GM23338 (cell line): ENCODE measurements around the gene TATDN3. TPM values are rescaled to one million over a fixed set of nuclear protein-coding genes. Genes with fewer than 3 reads are reported as not detected.

Experiments
- ATAC-seq: fragments of 200-7000 bp; cut with Tn5 transposase; 3 replicates; pipeline ENCODE4 v1.9.1; 2020
- DNase-seq: peaks from one replicate; pipeline ENCODE4 v3.0.0-alpha.2; 2015; ENCODE audit warnings: low spot score
- H2AFZ ChIP-seq: fragments of 200-600 bp; sonication (generic); 2 replicates; pipeline ENCODE4 v1.8.0; 2016; ENCODE audit warnings: antibody characterized with exemption, mild to moderate bottlenecking, moderate library complexity
- H3F3A ChIP-seq: fragments of 200-600 bp; sonication (generic); replicated peaks from 2 replicates; pipeline ENCODE4 v1.8.0; 2017; ENCODE audit warnings: antibody characterized with exemption, mixed run types, low read depth
- H3K27ac ChIP-seq: fragments of 200-600 bp; sonication (generic); 2 replicates; pipeline ENCODE4 v1.6.1; 2016; ENCODE audit warnings: low read depth
- H3K27me3 ChIP-seq: fragments of 200-600 bp; sonication (generic); 2 replicates; pipeline ENCODE4 v1.8.0; 2016; ENCODE audit warnings: mild to moderate bottlenecking, mixed run types, moderate library complexity; ENCODE audit not compliant: insufficient read depth
- H3K36me3 ChIP-seq: fragments of 200-600 bp; sonication (generic); 2 replicates; pipeline ENCODE4 v1.8.0; 2016; ENCODE audit warnings: mild to moderate bottlenecking; ENCODE audit not compliant: insufficient read depth
- H3K4me1 ChIP-seq: fragments of 200-600 bp; sonication (generic); 2 replicates; pipeline ENCODE4 v1.8.0; 2016; ENCODE audit warnings: mild to moderate bottlenecking, moderate library complexity; ENCODE audit not compliant: insufficient read depth
- H3K4me2 ChIP-seq: fragments of 200-600 bp; sonication (generic); 2 replicates; pipeline ENCODE4 v1.7.1; 2017; ENCODE audit warnings: mixed run types
- H3K4me3 ChIP-seq: fragments of 200-600 bp; sonication (generic); 2 replicates; pipeline ENCODE4 v1.6.1; 2016; ENCODE audit warnings: mixed run types
- H3K79me2 ChIP-seq: fragments of 200-600 bp; sonication (generic); replicated peaks from 2 replicates; pipeline ENCODE4 v1.8.0; 2017; ENCODE audit warnings: mild to moderate bottlenecking; ENCODE audit not compliant: insufficient read depth
- H3K9me2 ChIP-seq: fragments of 200-600 bp; sonication (generic); 2 replicates; pipeline ENCODE4 v1.8.0; 2017; ENCODE audit not compliant: insufficient read depth
- H4K20me1 ChIP-seq: fragments of 200-600 bp; sonication (generic); replicated peaks from 2 replicates; pipeline ENCODE4 v1.8.0; 2017; ENCODE audit warnings: mild to moderate bottlenecking; ENCODE audit not compliant: insufficient read depth
- H3K27ac Mint-ChIP-seq: 2 replicates; pipeline ENCODE4 v1.8.0; 2020; ENCODE audit warnings: inconsistent platforms, mild to moderate bottlenecking, moderate library complexity, mixed read lengths
- H3K27me3 Mint-ChIP-seq: 3 replicates; pipeline ENCODE4 v1.8.0; 2022; ENCODE audit warnings: low read depth, mild to moderate bottlenecking, moderate library complexity, mixed read lengths, inconsistent platforms; ENCODE audit not compliant: insufficient read depth, poor library complexity
- H3K36me3 Mint-ChIP-seq: 3 replicates; pipeline ENCODE4 v1.8.0; 2021; ENCODE audit warnings: low read depth, mild to moderate bottlenecking, inconsistent platforms, moderate library complexity, mixed read lengths
- H3K4me1 Mint-ChIP-seq: 3 replicates; pipeline ENCODE4 v1.8.0; 2020; ENCODE audit warnings: mild to moderate bottlenecking, inconsistent platforms, mixed read lengths
- H3K4me3 Mint-ChIP-seq: 3 replicates; pipeline ENCODE4 v1.8.0; 2021; ENCODE audit warnings: moderate library complexity, mild to moderate bottlenecking, inconsistent platforms, mixed read lengths
- H3K9me3 Mint-ChIP-seq: 3 replicates; pipeline ENCODE4 v1.8.0; 2020; ENCODE audit warnings: moderate library complexity, mild to moderate bottlenecking, inconsistent platforms, mixed read lengths
- CREB1 ChIP-seq: fragments of 250-450 bp; sonication (Bioruptor Pico); IDR thresholded peaks from 2 replicates; pipeline ENCODE4 v1.5.0; 2020; ENCODE audit warnings: low read depth, mild to moderate bottlenecking, moderate library complexity
- EZH2 ChIP-seq: fragments of 200-600 bp; sonication (generic); IDR thresholded peaks from one replicate; pipeline ENCODE4 v1.8.0; 2017; ENCODE audit warnings: antibody characterized with exemption, mild to moderate bottlenecking, low read depth; ENCODE audit not compliant: unreplicated experiment
- EZH2phosphoT487 ChIP-seq: fragments of 200-600 bp; sonication (generic); IDR thresholded peaks from one replicate; pipeline ENCODE4 v1.8.1; 2018; ENCODE audit warnings: antibody characterized with exemption; ENCODE audit not compliant: unreplicated experiment
- JUNB ChIP-seq: IDR thresholded peaks from one replicate; pipeline ENCODE4 v1.6.1; 2016; ENCODE audit warnings: antibody characterized with exemption; ENCODE audit not compliant: unreplicated experiment
- NANOG ChIP-seq: IDR thresholded peaks from 2 replicates; pipeline ENCODE4 v1.6.1; 2016; ENCODE audit warnings: antibody characterized with exemption, borderline replicate concordance
- POLR2AphosphoS5 ChIP-seq: IDR thresholded peaks from 2 replicates; pipeline ENCODE4 v1.6.1; 2016; ENCODE audit warnings: antibody characterized with exemption, low read depth
- STAT1 ChIP-seq: IDR thresholded peaks from one replicate; pipeline ENCODE4 v1.6.1; 2016; ENCODE audit warnings: antibody characterized with exemption; ENCODE audit not compliant: unreplicated experiment
- ZNF114 ChIP-seq: fragments of 250-450 bp; sonication (Bioruptor Pico); IDR thresholded peaks from 2 replicates; pipeline ENCODE4 v1.5.0; 2020; ENCODE audit warnings: mild to moderate bottlenecking, moderate library complexity
- ZNF331 ChIP-seq: fragments of 250-450 bp; sonication (Bioruptor Pico); IDR thresholded peaks from 2 replicates; pipeline ENCODE4 v1.5.0; 2020; ENCODE audit warnings: low read depth, mild to moderate bottlenecking, moderate library complexity
- polyA plus RNA-seq: library from polyadenylated mRNA; unstranded; fragments of >200 nt; fragmentation: Nextera tagmentation; extraction: Ambion mirVana; gene quantifications from 2 replicates; pipeline ENCODE4 v1.2.1, GENCODE V29; 2016
- total RNA-seq: library from RNA; depleted of rRNA; stranded (reverse); fragments of >200 nt; shearing (Covaris generic); gene quantifications from 2 replicates; pipeline ENCODE4 v1.2.3, GENCODE V29; 2014
- TF ChIP-seq, protein P1 (sequence below): IDR thresholded peaks from 2 replicates; pipeline ENCODE4 v1.6.1; 2016; ENCODE audit warnings: antibody characterized with exemption
- TF ChIP-seq, protein P2 (sequence below): IDR thresholded peaks from one replicate; pipeline ENCODE4 v1.6.1; 2018; ENCODE audit warnings: antibody characterized with exemption; ENCODE audit not compliant: unreplicated experiment
- TF ChIP-seq, protein P3 (sequence below), 2 experiments: fragments of 200-600 bp in 1 of 2; sonication (generic) in 1 of 2; conservative IDR thresholded peaks; 2 replicates each; pipeline versions ENCODE4 v1.5.1 to v1.6.1; 2016 to 2017; ENCODE audit warnings: antibody characterized with exemption in 2 of 2, low read depth in 2 of 2, mild to moderate bottlenecking in 2 of 2, moderate library complexity in 1 of 2
- TF ChIP-seq, protein P4 (sequence below): fragments of 250-450 bp; sonication (Bioruptor Pico); IDR thresholded peaks from 2 replicates; pipeline ENCODE4 v1.5.0; 2020; ENCODE audit warnings: mild to moderate bottlenecking, moderate library complexity

The TATDN3 gene
- total and polyA plus RNA-seq, 2 experiments from 2014 or later = 10.9 to 24.2 TPM

DNA sequence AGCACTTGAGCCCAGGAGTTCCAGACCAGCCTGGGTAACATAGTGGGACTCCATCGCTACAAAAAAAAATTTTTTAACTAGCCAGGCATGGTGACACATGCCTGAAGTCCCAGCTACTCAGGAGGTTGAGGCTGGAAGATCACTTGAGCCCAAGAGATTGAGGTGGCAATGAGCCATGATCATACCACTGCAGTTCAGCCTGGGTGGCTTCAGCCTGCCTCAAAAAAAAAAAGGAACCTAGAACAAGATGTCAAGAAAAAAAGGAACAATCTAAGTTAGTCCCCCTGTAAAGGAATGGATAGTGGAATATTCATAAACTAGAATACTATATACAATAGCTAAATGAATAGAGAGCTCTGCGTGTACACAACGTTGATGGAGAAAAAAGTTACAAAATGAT lies 14.5 kb upstream of the TATDN3 start:
- no peak overlapping the region for H3K4me2 ChIP-seq
- peaks cover 26% of the 10 kb centered on the region for H3K79me2 ChIP-seq
- H3K27me3 ChIP-seq = no peaks in the 10 kb centered on the region
- no peak for DNase-seq
- H3K27ac ChIP-seq = no peak overlapping the region
- no peak overlapping the region for H2AFZ ChIP-seq
- peaks cover 40% of the 10 kb centered on the region; the same call in 1 of the 2 replicates for H3K36me3 ChIP-seq
- peaks cover 24% of the 10 kb centered on the region for H3K9me3 Mint-ChIP-seq
- H3K4me1 ChIP-seq = no peaks in the 10 kb centered on the region
- no peak overlapping the region for H3K4me3 ChIP-seq
- peaks cover 71% of the 10 kb centered on the region for H3K36me3 Mint-ChIP-seq
- no peak overlapping the region for H3K27ac Mint-ChIP-seq
- H3K4me1 Mint-ChIP-seq = no peaks in the 10 kb centered on the region
- no peak for ATAC-seq
- H3K4me3 Mint-ChIP-seq = no peak overlapping the region
- H4K20me1 ChIP-seq = 0 out of 2 replicates have a peak, but pooled peaks cover 4% of the 10 kb centered on the region
- no peaks in the 10 kb centered on the region for H3K9me2 ChIP-seq
- TF ChIP-seq EZH2 = no peak
- no peak for TF ChIP-seq NANOG
- TF ChIP-seq POLR2AphosphoS5 = no peak
- TF ChIP-seq ZNF331 (CRISPR knock-in tag) = no peak
- TF ChIP-seq, protein P1, sequence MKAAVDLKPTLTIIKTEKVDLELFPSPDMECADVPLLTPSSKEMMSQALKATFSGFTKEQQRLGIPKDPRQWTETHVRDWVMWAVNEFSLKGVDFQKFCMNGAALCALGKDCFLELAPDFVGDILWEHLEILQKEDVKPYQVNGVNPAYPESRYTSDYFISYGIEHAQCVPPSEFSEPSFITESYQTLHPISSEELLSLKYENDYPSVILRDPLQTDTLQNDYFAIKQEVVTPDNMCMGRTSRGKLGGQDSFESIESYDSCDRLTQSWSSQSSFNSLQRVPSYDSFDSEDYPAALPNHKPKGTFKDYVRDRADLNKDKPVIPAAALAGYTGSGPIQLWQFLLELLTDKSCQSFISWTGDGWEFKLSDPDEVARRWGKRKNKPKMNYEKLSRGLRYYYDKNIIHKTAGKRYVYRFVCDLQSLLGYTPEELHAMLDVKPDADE = no peak
- TF ChIP-seq, protein P2, sequence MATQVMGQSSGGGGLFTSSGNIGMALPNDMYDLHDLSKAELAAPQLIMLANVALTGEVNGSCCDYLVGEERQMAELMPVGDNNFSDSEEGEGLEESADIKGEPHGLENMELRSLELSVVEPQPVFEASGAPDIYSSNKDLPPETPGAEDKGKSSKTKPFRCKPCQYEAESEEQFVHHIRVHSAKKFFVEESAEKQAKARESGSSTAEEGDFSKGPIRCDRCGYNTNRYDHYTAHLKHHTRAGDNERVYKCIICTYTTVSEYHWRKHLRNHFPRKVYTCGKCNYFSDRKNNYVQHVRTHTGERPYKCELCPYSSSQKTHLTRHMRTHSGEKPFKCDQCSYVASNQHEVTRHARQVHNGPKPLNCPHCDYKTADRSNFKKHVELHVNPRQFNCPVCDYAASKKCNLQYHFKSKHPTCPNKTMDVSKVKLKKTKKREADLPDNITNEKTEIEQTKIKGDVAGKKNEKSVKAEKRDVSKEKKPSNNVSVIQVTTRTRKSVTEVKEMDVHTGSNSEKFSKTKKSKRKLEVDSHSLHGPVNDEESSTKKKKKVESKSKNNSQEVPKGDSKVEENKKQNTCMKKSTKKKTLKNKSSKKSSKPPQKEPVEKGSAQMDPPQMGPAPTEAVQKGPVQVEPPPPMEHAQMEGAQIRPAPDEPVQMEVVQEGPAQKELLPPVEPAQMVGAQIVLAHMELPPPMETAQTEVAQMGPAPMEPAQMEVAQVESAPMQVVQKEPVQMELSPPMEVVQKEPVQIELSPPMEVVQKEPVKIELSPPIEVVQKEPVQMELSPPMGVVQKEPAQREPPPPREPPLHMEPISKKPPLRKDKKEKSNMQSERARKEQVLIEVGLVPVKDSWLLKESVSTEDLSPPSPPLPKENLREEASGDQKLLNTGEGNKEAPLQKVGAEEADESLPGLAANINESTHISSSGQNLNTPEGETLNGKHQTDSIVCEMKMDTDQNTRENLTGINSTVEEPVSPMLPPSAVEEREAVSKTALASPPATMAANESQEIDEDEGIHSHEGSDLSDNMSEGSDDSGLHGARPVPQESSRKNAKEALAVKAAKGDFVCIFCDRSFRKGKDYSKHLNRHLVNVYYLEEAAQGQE = no peak
- no peak for TF ChIP-seq JUNB
- TF ChIP-seq EZH2phosphoT487 = no peak
- TF ChIP-seq, protein P3, sequence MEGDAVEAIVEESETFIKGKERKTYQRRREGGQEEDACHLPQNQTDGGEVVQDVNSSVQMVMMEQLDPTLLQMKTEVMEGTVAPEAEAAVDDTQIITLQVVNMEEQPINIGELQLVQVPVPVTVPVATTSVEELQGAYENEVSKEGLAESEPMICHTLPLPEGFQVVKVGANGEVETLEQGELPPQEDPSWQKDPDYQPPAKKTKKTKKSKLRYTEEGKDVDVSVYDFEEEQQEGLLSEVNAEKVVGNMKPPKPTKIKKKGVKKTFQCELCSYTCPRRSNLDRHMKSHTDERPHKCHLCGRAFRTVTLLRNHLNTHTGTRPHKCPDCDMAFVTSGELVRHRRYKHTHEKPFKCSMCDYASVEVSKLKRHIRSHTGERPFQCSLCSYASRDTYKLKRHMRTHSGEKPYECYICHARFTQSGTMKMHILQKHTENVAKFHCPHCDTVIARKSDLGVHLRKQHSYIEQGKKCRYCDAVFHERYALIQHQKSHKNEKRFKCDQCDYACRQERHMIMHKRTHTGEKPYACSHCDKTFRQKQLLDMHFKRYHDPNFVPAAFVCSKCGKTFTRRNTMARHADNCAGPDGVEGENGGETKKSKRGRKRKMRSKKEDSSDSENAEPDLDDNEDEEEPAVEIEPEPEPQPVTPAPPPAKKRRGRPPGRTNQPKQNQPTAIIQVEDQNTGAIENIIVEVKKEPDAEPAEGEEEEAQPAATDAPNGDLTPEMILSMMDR (conservative IDR thresholded peaks at IDR 0.05; ENCODE audit: low read depth in 2 of 2) = no peak
- TF ChIP-seq STAT1 = no peak
- TF ChIP-seq, protein P4, sequence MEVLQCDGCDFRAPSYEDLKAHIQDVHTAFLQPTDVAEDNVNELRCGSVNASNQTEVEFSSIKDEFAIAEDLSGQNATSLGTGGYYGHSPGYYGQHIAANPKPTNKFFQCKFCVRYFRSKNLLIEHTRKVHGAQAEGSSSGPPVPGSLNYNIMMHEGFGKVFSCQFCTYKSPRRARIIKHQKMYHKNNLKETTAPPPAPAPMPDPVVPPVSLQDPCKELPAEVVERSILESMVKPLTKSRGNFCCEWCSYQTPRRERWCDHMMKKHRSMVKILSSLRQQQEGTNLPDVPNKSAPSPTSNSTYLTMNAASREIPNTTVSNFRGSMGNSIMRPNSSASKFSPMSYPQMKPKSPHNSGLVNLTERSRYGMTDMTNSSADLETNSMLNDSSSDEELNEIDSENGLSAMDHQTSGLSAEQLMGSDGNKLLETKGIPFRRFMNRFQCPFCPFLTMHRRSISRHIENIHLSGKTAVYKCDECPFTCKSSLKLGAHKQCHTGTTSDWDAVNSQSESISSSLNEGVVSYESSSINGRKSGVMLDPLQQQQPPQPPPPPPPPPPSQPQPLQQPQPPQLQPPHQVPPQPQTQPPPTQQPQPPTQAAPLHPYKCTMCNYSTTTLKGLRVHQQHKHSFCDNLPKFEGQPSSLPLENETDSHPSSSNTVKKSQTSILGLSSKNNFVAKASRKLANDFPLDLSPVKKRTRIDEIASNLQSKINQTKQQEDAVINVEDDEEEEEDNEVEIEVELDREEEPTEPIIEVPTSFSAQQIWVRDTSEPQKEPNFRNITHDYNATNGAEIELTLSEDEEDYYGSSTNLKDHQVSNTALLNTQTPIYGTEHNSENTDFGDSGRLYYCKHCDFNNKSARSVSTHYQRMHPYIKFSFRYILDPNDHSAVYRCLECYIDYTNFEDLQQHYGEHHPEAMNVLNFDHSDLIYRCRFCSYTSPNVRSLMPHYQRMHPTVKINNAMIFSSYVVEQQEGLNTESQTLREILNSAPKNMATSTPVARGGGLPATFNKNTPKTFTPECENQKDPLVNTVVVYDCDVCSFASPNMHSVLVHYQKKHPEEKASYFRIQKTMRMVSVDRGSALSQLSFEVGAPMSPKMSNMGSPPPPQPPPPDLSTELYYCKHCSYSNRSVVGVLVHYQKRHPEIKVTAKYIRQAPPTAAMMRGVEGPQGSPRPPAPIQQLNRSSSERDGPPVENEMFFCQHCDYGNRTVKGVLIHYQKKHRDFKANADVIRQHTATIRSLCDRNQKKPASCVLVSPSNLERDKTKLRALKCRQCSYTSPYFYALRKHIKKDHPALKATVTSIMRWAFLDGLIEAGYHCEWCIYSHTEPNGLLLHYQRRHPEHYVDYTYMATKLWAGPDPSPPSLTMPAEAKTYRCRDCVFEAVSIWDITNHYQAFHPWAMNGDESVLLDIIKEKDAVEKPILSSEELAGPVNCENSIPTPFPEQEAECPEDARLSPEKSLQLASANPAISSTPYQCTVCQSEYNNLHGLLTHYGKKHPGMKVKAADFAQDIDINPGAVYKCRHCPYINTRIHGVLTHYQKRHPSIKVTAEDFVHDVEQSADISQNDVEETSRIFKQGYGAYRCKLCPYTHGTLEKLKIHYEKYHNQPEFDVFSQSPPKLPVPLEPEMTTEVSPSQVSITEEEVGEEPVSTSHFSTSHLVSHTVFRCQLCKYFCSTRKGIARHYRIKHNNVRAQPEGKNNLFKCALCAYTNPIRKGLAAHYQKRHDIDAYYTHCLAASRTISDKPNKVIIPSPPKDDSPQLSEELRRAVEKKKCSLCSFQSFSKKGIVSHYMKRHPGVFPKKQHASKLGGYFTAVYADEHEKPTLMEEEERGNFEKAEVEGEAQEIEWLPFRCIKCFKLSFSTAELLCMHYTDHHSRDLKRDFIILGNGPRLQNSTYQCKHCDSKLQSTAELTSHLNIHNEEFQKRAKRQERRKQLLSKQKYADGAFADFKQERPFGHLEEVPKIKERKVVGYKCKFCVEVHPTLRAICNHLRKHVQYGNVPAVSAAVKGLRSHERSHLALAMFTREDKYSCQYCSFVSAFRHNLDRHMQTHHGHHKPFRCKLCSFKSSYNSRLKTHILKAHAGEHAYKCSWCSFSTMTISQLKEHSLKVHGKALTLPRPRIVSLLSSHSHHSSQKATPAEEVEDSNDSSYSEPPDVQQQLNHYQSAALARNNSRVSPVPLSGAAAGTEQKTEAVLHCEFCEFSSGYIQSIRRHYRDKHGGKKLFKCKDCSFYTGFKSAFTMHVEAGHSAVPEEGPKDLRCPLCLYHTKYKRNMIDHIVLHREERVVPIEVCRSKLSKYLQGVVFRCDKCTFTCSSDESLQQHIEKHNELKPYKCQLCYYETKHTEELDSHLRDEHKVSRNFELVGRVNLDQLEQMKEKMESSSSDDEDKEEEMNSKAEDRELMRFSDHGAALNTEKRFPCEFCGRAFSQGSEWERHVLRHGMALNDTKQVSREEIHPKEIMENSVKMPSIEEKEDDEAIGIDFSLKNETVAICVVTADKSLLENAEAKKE = no peak
- no peak for TF ChIP-seq CREB1 (CRISPR knock-in tag)
- TF ChIP-seq ZNF114 (CRISPR knock-in tag) = no peak
- no peaks in the 10 kb centered on the region for H3K27me3 Mint-ChIP-seq
- H3F3A ChIP-seq = no peaks in the 10 kb centered on the region
